ENCODE results near the gene BTBD9.

The BTBD9 gene

GRCh38 chr6:38153798-38154345 lies 485.9 kb downstream of the BTBD9 start:
- no peak for DNase-seq

GRCh38 chr6:38153076-38153797 lies 486.5 kb downstream of the BTBD9 start:
- DNase-seq = no peak

- no peak for DNase-seq
These were observed 487.1 kb downstream of the BTBD9 start for GRCh38 chr6:38152620-38153019.

- DNase-seq = no peak
These were observed 487.9 kb downstream of the BTBD9 start for GRCh38 chr6:38151580-38152500.

GRCh38 chr6:38150681-38151296 lies 488.9 kb downstream of the BTBD9 start:
- no peak for DNase-seq

- no peak for DNase-seq
These were observed 489.7 kb downstream of the BTBD9 start for GRCh38 chr6:38150021-38150420.

- DNase-seq = peak; percentile 68
These were observed 490.2 kb downstream of the BTBD9 start for GRCh38 chr6:38149531-38149930.

- no peak for DNase-seq
These were observed 491.1 kb downstream of the BTBD9 start for GRCh38 chr6:38148606-38149005.

- DNase-seq = no peak
These were observed 493.0 kb downstream of the BTBD9 start for GRCh38 chr6:38146734-38147027.

- no peak for DNase-seq
These were observed 493.6 kb downstream of the BTBD9 start for GRCh38 chr6:38146021-38146733.

GRCh38 chr6:38144365-38144945 lies 495.3 kb downstream of the BTBD9 start:
- no peak for DNase-seq

GRCh38 chr6:38143191-38144150 lies 496.3 kb downstream of the BTBD9 start:
- DNase-seq = no peak

GRCh38 chr6:38142178-38142902 lies 497.4 kb downstream of the BTBD9 start:
- DNase-seq = no peak

- DNase-seq = no peak
These were observed 498.0 kb downstream of the BTBD9 start for GRCh38 chr6:38141716-38142115.

GRCh38 chr6:38141085-38141484 lies 498.6 kb downstream of the BTBD9 start:
- DNase-seq = no peak

- no peak for DNase-seq
These were observed 501.4 kb downstream of the BTBD9 start for GRCh38 chr6:38138374-38138773.

GRCh38 chr6:38137608-38138265 lies 502.0 kb downstream of the BTBD9 start:
- DNase-seq = no peak

GRCh38 chr6:38136547-38136946 lies 503.2 kb downstream of the BTBD9 start:
- peak; percentile 15 for DNase-seq

GRCh38 chr6:38134704-38135088 lies 505.0 kb downstream of the BTBD9 start:
- no peak for DNase-seq
